Activated CD4-positive, alpha-beta memory T cell treated with anti-CD3 and anti-CD28 coated beads, Interleukin-2, amount 10 ng/mL, durations not matched to agents 7 days and 5 days (primary cell): Measurements from ENCODE around the gene POC1A. TPM values are rescaled to one million over a fixed set of nuclear protein-coding genes. Genes with fewer than 3 reads are reported as not detected.

Experiments used
- total RNA-seq, 2 experiments: library from RNA; stranded (reverse); gene quantifications; one replicate each; pipeline ENCODE4 v1.2.3, GENCODE V29; 2021

POC1A gene
- total RNA-seq, 2 experiments from 2014 or later: 24.8 to 25.6 TPM

Other genes with a start within 250 kb of the POC1A start
- gene RRP9, start 212.5 kb downstream of the POC1A start, total RNA-seq: 10 to 100 TPM; 16.8 to 17.5 TPM
- gene PARP3, start 212.1 kb downstream of the POC1A start, total RNA-seq: 10 to 100 TPM; 13.2 to 13.9 TPM
- gene GPR62, start 199.0 kb downstream of the POC1A start, total RNA-seq: not detected
- 10 to 100 TPM; 31.0 to 34.2 TPM for gene PCBP4, start 187.0 kb downstream of the POC1A start, total RNA-seq
- 10 to 100 TPM; 57.4 to 58.1 TPM for gene ABHD14B, start 180.4 kb downstream of the POC1A start, total RNA-seq
- gene ABHD14A, start 179.4 kb downstream of the POC1A start, total RNA-seq: 10 to 100 TPM; 10.8 to 13.3 TPM
- gene ACY1, start 170.9 kb downstream of the POC1A start, total RNA-seq: 10 to 100 TPM; 18.4 to 22.0 TPM
- 1,000 to 10,000 TPM; 1,042 to 1,047 TPM for gene RPL29, start 158.5 kb downstream of the POC1A start, total RNA-seq
- 10 to 100 TPM; 40.1 to 40.9 TPM for gene DUSP7, start 97.9 kb downstream of the POC1A start, total RNA-seq
- 10 to 100 TPM; 62.1 to 62.6 TPM for gene ALAS1, start 43.7 kb upstream of the POC1A start, total RNA-seq
- under 1 TPM; 0.55 to 0.83 TPM for gene TLR9, start 71.2 kb upstream of the POC1A start, total RNA-seq
- gene TWF2, start 84.7 kb upstream of the POC1A start, total RNA-seq: 100 to 1,000 TPM; 118 to 119 TPM
- 100 to 1,000 TPM; 123 to 124 TPM for gene PPM1M, start 91.3 kb upstream of the POC1A start, total RNA-seq
- gene WDR82, start 124.2 kb upstream of the POC1A start, total RNA-seq: 100 to 1,000 TPM; 131 TPM
- gene GLYCTK, start 133.4 kb upstream of the POC1A start, total RNA-seq: 10 to 100 TPM; 33.2 to 35.3 TPM
- 10 to 100 TPM; 20.7 to 21.8 TPM for gene DNAH1, start 161.9 kb upstream of the POC1A start, total RNA-seq